ENCODE measurements around the gene HPCAL1. TPM values are rescaled to one million over a fixed set of nuclear protein-coding genes. Genes with fewer than 3 reads are reported as not detected.
A peak's percentile ranks its signal among the peaks of the same experiment; 100 is the strongest.

Gene HPCAL1
- total and polyA plus RNA-seq, 8 donors, result 14.0 to 571 (median 85.4) TPM

GRCh38 chr2:10264506-10265328 is 38.0 kb upstream of the HPCAL1 start:
- 87 to 92% (median 91%) methylated on average over 25 to 26 of the region's 26 CpGs for WGBS, 5 donors
- no peak for DNase-seq
- Histone ChIP-seq H3K36me3 (no peaks in the 10 kb centered on the region), H3K4me1 (peaks cover 5 to 17% (median 13%) of the 10 kb centered on the region in 4 donors), H3K27me3 (no peaks in the 10 kb centered on the region), H3K9me3 (no peaks in the 10 kb centered on the region), H3K4me3 (no peak overlapping the region), H3K27ac (no peak overlapping the region)
- intact Hi-C loops (cut with DNase I; ENCODE audit: low total_unique reads), result no loop called here
- no peak for TF ChIP-seq POLR2A (IDR thresholded peaks at IDR 0.05)
- TF ChIP-seq POLR2AphosphoS5 (IDR thresholded peaks at IDR 0.05), result no peak

- H3K4me1 ChIP-seq, result peaks cover 7 to 26% (median 20%) of the 10 kb centered on the region in 4 donors
- intact Hi-C loops (cut with DNase I; ENCODE audit: low total_unique reads), result no loop called here
- H3K9me3 ChIP-seq, result no peaks in the 10 kb centered on the region
- no peaks in the 10 kb centered on the region for H3K27me3 ChIP-seq
- no peak overlapping the region for H3K4me3 ChIP-seq
- whole genome bisulfite sequencing, 5 donors, result 77 to 92% (median 87%) methylated on average over 18 of the region's 18 CpGs
- no peaks in the 10 kb centered on the region for H3K36me3 ChIP-seq
- no peak overlapping the region for H3K27ac ChIP-seq
- DNase-seq, result peak in 1 of 2 donors; percentile 31
- TF ChIP-seq CTCF (IDR thresholded peaks at IDR 0.05), result no peak
- TF ChIP-seq POLR2AphosphoS5 (IDR thresholded peaks at IDR 0.05), result no peak
- TF ChIP-seq POLR2A (IDR thresholded peaks at IDR 0.05), result no peak
- no peak for TF ChIP-seq EP300 (IDR thresholded peaks at IDR 0.05)
Measured at GRCh38 chr2:10265329-10266132, 37.2 kb upstream of the HPCAL1 start.

- Histone ChIP-seq H3K4me1 (peaks cover 14 to 32% (median 27%) of the 10 kb centered on the region in 4 donors), H3K27me3 (no peaks in the 10 kb centered on the region), H3K4me3 (no peak overlapping the region), H3K36me3 (no peaks in the 10 kb centered on the region), H3K9me3 (no peaks in the 10 kb centered on the region), H3K27ac (no peak overlapping the region)
- intact Hi-C loops (cut with DNase I; ENCODE audit: low total_unique reads), result no loop called here
- 71 to 82% (median 77%) methylated on average over 10 of the region's 10 CpGs for WGBS, 5 donors
- DNase-seq, result no peak
- no peak for TF ChIP-seq POLR2AphosphoS5 (IDR thresholded peaks at IDR 0.05)
- TF ChIP-seq CTCF (IDR thresholded peaks at IDR 0.05), result no peak
- TF ChIP-seq POLR2A (IDR thresholded peaks at IDR 0.05), result no peak
- no peak for TF ChIP-seq EP300 (IDR thresholded peaks at IDR 0.05)
Measured at GRCh38 chr2:10266133-10266620, 36.5 kb upstream of the HPCAL1 start.

- peak overlapping the region; percentile 49 to 71 (median 65) for H3K27ac ChIP-seq
Measured at GRCh38 chr2:10267036-10267435, 35.7 kb upstream of the HPCAL1 start.

More at GRCh38 chr2:10267036-10267435, 35.7 kb upstream of the HPCAL1 start:
- H3K9me3 ChIP-seq, result no peaks in the 10 kb centered on the region
- no peak for TF ChIP-seq EP300 (IDR thresholded peaks at IDR 0.05)
- intact Hi-C loops (cut with DNase I; ENCODE audit: low total_unique reads), result no loop called here
- DNase-seq, result peak in 1 of 2 donors; percentile 24
- peaks cover 22 to 39% (median 35%) of the 10 kb centered on the region in 4 donors for H3K4me1 ChIP-seq
- no peaks in the 10 kb centered on the region for H3K36me3 ChIP-seq
- WGBS, 5 donors, result 83 to 93% (median 87%) methylated on average over 6 of the region's 6 CpGs
- H3K4me3 ChIP-seq, result no peak overlapping the region
- no peaks in the 10 kb centered on the region for H3K27me3 ChIP-seq
